CD4-positive, alpha-beta T cell treated with Interleukin-17A for 4 hours (primary cell): Measurements from ENCODE around the gene CNGB1.
"Not testable (repeated sequence)": the region's sequence is repeated elsewhere in the genome, so short reads cannot be mapped to it uniquely, and the experiment has no call there.

ENCODE experiments used
- DNase-seq: peaks from one replicate; pipeline ENCODE4 v3.0.0-alpha.2; 2020; ENCODE audit warnings: mixed read lengths

Gene CNGB1

GRCh38 chr16:57900796-57901479 lies 70.0 kb downstream of the CNGB1 start:
- no peak for DNase-seq

DNA sequence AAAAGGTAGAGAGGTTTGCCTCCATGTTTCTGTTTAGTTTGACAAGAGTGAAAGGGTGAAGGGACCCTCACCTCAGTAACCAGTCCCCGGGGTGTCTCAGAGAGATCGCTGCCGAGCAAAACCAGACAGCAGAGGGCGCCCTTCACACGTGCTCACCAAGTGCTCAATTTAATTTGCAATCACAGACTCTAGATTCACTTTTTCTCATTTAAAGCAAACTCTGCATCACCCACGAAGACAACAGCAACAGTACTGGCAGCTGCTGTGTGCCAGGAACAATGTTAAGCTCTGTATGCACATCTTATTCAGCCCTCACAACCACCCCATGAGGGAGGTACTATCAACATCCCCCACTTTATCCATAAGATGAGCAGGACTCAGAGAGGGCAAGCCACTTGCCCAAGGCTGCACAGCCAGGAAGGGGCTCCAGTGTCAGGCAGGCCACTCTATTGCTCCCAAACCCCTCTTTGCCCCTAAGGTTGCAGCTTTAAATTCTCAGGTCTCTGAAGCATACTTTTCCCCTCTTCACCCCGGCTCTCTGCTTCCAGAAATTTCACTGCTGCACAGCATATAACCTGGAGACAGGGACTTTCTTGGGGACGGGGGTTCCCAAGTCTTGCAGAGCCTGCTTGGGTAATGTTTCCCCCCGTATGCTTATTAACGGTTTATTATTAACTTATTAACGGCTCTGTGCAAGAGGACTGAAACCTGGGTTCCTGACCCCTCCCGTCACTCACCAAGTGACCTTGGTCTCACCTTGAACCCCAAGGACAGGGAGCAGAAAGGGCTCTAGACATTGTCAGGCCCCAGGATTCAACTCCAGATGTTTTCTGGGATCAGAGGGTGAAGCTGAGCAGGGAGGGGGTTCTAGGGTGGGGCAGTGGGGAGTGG lies 70.9 kb downstream of the CNGB1 start:
- peak; percentile 88 for DNase-seq

GRCh38 chr16:57898961-57899360 lies 72.0 kb downstream of the CNGB1 start:
- DNase-seq = no peak

- no peak for DNase-seq
Observed at GRCh38 chr16:57897996-57898395, 72.9 kb downstream of the CNGB1 start.

DNA sequence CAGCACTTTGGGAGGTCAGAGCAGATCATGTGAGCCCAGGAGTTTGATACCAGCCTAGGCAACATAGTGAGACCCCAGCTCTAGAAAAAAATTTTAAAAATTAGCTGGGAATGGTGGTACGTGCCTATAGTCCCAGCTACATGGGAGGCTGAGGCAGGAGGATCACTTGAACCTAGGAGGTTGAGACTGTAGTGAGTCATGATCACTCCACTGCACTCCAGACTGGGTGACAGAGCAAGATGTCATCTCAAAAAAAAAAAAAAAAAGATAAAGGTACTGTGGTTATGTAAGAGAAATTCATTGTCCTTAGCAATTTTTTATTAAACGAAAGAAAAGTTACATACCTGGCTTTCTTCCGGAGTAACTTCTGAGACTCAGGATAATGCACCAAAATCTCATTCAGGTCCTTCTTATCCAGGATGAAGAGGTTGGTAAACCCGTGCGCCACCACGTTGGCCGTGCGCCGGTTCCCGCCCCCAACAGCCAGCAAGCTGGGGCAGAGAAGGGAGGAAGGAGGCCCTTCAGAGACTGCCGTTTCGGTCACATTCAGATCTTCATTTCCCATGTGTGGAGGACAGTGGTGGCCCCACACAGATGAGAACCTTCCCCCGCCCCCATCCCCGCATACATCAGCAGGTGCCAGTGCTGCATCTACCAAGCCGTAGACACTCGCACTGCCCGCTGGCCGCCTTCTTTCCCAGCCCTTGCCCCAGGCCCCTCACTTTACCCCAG lies 73.7 kb downstream of the CNGB1 start:
- DNase-seq = no peak

DNA sequence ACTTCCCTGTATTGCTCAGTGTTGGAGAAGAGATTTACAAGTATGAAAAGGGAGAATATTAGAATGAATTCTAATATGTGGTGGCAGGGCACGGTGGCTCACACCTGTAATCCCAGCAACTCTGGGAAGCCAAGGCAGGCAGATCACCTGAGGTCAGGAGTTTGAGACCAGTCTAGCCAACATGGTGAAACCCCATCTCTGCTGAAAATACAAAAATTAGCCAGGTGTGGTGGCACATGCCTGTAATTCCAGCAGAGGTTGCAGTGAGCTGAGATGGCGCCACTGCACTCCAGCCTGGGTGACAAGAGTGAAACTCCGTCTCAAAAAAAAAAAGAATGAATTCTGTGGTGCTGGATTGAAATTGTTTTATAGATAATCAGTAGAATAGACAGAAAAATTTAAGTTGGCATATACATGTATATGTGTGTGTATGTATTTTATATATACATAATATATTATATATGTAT lies 75.8 kb downstream of the CNGB1 start:
- DNase-seq = not testable (repeated sequence)

- DNase-seq = no peak
Observed at GRCh38 chr16:57894390-57895080, 76.4 kb downstream of the CNGB1 start.

DNA sequence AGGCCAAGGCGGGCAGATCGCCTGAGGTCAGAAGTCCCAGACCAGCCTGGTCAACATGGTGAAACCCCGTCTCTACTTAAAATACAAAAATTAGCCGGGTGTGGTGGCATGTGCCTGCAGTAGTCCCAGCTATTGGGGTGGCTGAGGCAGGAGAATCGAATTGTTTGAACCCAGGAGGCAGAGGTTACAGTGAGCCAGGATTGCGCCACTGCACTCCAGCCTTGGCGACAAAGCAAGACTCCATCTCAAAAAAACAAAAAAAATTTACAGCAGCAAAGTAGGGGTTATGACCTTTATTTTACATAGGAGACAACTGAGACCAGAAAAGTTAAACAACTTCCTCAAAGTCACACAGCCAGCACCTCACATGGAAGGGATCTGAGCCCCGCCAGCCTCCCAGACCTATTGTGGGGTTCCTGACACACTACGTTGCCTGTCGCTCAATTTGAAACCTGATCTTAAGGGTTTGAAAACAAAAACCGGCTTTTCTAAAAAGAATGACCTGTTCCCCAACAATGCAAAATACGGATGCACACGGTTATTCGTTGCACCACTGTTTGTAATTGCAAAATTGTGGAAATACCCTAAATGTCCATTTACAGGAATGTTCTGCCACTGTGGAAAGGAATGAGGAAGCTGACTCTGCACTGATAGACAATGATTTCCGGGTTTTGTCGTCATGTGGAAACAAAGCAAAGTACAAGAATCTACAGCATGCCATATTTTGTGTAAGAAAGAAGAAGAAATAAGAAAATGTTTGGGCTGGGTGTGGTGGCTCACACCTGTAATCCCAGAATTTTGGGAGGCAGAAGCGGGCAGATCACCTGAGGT lies 77.2 kb downstream of the CNGB1 start:
- no peak for DNase-seq

DNA sequence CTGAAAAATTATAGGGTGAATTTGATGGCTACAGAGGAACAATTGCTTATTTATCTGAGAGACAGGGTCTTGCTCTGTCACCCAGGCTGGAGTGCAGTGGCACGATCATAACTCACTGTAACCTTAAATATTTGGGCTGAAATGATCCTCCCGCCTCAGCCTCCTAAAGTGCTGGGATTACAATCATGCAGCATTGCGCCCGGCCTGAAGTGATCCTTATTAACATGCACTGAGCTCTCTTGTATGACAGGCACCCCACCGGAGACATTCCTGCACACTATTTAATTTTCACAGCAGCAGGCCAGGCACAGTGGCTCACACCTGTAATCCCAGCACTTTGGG lies 77.7 kb downstream of the CNGB1 start:
- DNase-seq = no peak

- no peak for DNase-seq
Observed at GRCh38 chr16:57892447-57893096, 78.4 kb downstream of the CNGB1 start.

DNA sequence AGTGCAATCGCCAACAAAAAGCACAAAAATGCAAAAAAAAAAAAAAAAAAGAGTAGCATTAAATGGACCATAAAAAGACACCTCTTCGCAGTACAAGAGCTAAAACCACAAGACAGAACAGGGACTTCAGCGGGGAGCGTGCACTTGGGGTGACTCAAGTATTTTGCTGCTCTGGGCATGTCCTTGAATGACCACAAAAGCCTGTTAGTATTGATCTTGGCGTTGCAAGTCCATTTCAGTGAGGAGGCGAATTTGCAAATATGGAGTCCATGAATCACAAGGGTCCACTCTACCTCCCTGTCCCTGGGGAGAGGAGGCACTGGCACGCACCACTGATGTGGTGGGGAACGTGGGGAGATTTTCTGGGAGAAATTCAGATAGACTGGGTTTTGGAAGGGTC lies 78.9 kb downstream of the CNGB1 start:
- DNase-seq = no peak

DNA sequence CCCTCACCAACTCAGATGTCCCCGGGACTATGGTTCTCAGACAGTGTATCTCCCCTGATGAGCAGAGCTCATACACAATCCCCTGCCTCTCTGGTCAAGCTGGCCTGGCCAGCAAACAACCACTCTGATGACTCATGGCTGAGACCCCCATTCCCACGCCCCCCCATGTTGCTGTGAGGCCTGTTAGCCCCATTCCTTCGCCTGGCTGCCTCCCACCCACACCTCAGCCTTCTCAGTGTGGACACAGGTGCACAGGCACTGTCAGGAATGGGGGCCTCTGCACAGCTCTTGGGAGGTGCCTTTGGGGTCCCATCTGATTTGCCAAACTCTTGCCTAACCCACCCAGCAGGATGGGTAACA lies 80.2 kb downstream of the CNGB1 start:
- DNase-seq = no peak

DNA sequence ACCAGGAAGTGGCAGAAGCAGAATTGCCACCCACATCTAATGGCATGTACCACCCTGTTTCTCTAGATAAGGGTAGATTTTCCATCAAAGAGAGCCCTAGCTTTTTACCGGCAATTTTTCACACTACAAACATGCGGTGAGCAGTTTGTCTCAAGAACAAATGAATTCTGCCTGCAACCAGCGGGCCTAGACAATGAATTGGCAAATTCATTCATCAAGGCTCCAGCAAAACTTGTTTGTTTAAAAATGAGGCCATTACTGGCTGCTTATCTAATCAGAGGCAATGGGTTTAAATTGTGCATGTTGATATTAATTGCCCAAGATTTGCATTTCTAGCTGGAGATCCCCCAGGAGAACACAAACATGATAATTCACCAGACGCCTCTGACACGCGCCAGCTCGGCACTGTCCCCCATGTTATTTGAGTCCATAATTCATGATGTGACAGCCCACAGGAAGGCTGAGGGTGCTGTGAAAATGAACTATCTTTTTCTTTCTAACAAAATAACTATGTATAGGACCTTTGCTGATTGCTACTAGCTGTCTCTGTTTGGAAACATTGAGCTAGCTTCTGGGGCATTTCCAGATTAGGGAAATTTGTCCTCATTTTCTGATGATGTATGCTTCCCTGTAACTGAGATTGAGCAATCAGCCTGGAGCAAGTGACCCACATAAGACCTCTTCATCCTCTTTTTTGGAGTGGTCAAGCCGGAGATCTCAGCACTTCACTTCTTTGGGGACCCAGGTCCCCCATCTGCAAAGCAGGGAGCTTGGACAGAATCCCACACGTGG lies 80.8 kb downstream of the CNGB1 start:
- no peak for DNase-seq

- no peak for DNase-seq
Observed at GRCh38 chr16:57889522-57889921, 81.4 kb downstream of the CNGB1 start.

DNA sequence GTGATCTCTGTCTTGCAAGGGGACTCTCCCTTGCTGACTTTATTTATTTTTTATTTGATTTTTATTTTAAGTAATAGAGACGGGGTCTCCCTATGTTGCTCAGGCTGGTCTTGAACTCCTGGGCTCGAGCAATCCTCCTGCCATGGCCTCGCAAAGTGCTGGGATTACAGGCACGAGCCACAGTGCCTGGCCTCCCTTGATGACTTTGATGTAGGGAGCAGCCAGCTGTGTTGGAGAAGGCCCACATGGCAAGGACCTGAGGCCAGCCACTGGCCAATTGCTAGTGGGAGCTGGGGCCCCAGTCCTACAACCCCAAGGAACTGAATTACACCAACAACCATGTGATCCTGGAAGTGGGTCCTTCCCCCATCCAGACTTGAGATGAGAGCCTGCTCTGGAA lies 81.8 kb downstream of the CNGB1 start:
- no peak for DNase-seq

- no peak for DNase-seq
Observed at GRCh38 chr16:57888128-57888527, 82.8 kb downstream of the CNGB1 start.

- no peak for DNase-seq
Observed at GRCh38 chr16:57887711-57888110, 83.2 kb downstream of the CNGB1 start.

- DNase-seq = no peak
Observed at GRCh38 chr16:57886427-57886826, 84.5 kb downstream of the CNGB1 start.

DNA sequence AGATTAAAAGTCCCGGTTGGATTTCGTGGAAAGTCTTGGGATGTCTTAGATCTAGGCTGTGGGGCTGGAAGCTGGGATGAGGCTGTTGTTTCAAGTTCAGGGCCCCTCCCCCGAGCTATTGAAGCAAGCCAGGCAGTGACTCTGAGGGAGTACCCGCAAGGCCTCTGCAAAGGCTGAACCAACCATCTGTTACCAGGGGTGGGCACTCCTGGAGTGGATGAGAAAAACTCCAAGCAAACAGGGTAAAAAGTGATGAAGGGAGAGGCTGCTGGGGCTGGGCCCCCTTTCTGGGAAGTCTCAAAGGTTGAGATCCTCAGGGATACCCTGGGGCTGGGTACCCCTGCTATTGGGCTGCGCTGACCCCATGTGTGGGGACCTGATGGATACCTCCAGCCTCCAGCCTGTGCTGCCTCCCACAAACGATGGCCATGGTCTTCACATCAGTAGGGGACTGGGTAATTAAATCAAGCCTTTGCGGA lies 86.2 kb downstream of the CNGB1 start:
- no peak for DNase-seq

DNA sequence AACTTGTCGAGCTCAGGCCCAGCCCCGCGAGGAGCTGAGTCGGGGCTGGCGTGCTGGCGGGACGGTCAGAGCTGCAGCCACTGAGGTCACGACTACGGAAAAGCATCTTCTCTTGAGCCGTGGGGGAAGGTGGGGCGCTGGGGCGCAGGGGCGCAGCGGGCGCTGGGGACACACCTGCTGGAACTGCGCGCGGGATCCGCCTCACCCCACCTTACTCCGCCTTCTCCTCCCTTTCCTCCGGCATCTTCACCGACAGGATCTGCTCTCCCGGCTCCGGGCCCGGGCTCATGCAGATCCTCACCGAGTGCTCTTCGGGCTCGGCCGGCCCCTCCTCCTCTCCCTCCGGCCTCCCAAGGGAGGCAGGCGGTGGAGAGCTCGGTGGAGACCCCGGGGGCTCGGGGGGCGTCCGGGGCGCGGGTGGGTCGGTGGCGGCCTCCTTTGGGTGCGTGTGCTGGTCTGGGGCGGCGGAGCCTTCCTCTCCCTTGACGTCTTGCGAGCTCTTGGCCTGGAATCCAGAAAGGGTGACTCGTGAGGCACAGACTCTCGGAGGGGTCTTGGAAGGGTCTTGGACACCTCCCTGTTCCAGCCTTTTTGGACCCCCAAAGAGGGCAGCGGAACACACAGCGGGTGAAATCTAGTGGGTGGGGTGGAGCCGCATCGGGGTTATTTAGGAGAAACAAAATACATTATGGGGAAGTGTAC lies 86.8 kb downstream of the CNGB1 start:
- DNase-seq = no peak
